Limb (tissue), 2 donors: ENCODE data around the gene LGALS9C.
"Not testable (repeated sequence)": the region's sequence is repeated elsewhere in the genome, so short reads cannot be mapped to it uniquely, and the experiment has no call there.

ENCODE experiments used
- DNase-seq, 2 donors: peaks; one replicate each; pipeline ENCODE4 v3.0.0-alpha.2; 2016; ENCODE audit errors: extremely low spot score in 2 of 2

Gene LGALS9C

GRCh38 chr17:18478362-18478761, 1.8 kb downstream of the LGALS9C start:
- DNase-seq = not testable (repeated sequence)

DNA sequence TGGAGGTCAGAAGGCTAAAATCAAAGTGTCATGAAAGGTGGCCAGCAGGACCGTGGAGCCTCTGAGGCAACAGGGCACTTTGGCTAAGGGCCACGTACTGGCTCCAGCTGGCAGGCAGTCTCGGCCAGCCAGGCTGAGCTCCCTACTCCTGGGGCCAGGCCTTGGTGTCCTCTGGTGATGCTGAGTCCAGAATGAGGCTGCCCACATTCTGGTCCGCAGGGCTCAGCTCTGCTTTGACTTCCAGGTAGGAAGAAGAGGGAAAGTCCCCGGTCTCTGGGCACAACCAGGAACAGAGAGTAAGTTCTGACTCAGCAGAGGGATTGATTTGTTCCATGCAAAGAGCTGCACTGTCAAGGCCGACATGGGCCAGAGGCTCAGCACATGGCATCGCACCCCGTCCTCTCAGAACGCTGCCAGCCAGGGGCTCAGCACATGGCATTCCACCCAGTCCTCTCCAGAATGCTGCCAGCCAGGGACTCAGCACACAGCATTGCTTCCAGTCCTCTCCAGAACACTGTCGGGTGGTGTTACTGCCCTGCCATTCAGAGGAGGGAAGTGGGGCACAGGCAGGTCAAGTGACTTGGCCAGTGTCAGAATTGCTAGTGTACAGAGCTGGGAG, 2.5 kb downstream of the LGALS9C start:
- DNase-seq = not testable (repeated sequence)

DNA sequence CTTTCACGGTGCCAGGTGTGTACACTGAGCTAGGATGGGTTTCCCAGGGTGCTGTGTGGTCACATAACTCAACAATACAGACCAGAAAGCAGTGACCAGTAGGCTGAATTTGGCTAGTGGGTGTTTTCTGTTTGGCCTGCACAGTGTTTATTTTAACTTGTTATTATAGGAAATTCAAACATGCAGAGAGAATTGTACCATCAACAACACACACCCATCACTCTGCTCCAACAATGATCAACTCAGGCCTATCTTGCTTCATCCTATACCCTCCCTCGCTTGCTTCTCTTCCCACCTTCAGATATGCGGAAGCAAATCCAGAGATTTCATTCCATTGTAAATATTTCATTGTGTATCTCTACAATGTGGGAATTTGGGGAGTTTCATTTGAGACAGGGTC, 5.2 kb downstream of the LGALS9C start:
- not testable (repeated sequence) for DNase-seq

DNA sequence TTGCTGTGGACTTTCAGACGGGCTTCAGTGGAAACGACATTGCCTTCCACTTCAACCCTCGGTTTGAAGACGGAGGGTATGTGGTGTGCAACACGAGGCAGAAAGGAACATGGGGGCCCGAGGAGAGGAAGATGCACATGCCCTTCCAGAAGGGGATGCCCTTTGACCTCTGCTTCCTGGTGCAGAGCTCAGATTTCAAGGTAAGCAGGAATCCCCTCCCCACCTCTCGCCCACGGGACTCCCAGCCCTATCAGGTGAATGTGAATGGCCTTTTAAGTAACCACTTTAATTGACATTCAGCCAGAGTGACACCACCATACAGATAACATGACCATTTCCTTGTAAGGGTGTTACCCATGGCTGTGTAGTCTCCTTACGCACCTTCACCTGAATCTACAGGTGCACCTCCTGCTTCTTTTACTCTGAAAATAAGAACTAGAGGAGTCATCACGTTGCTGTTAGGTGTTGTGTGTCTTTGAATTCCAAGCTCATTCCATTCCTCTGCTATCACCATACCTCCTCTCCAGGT, 9.4 kb downstream of the LGALS9C start:
- not testable (repeated sequence) for DNase-seq

DNA sequence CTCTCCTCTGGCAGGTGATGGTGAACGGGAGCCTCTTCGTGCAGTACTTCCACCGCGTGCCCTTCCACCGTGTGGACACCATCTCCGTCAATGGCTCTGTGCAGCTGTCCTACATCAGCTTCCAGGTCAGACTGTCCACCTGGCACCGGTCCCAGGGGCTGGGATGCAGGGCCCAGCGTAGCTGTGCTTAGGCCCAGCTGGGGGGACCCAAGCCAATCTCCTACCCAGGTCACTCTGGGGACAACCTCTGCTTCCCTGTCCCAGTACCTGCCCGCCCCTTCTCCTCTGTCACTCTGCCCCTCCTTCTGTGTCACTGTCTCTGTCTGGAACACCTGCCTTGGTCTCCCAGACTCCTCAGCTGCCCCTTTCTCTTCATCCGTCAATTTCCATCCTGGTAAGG, 11.0 kb downstream of the LGALS9C start:
- DNase-seq = not testable (repeated sequence)

- DNase-seq = not testable (repeated sequence)
Measured at GRCh38 chr17:18488622-18489021, 12.0 kb downstream of the LGALS9C start.

DNA sequence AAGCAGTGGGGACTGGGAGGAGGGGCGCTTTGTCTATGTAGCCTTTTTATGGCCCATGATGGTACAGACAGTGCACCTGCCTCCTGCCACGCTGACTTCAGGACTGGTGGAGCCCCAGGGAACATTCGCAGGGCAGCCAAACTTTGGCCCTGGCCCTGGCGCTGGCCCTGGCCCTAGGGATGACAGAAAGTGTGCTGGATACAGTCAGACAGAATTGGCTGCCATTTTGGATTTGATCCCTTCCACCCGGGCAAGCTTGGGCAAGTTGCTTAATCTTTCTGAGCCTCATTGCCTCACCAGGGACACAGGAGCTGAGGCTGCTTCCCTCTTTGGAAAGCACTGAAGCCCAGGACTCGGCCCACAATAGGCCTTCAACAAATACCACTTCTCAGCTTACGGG, 13.4 kb downstream of the LGALS9C start:
- not testable (repeated sequence) for DNase-seq

- DNase-seq = not testable (repeated sequence)
Measured at GRCh38 chr17:18492712-18493480, 16.3 kb downstream of the LGALS9C start.

DNA sequence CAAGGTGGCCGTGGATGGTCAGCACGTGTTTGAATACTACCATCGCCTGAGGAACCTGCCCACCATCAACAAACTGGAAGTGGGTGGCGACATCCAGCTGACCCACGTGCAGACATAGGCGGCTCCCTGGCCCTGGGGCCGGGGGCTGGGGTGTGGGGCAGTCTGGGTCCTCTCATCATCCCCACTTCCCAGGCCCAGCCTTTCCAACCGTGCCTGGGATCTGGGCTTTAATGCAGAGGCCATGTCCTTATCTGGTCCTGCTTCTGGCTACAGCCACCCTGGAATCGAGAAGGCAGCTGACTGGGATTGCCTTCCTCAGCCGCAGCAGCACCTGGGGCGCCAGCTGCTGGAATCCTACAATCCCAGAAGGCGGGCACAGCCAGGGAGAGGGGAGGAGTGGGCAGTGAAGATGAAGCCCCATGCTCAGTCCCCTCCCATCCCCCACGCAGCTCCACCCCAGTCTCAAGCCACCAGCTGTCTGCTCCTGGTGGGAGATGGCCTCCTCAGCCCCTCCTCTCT, 17.7 kb downstream of the LGALS9C start:
- not testable (repeated sequence) for DNase-seq

DNA sequence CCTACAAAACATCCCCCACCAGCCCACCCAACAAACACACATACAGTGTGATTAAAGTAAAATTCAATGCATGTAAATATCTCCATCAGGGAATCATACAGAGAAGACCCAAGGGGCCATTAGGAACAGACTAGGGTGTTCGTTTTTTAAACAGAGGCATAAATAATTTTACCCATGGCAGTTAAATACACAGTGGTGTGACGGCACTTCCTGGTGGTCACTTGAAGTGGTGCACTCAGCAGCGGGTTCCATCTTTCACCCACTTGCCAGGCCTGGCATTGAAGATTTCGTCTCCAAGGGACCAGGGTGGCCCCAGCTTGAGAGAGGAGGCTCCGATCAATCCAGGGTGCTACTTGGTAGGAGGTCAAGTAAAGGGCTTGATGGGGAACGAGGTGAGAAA, 20.5 kb downstream of the LGALS9C start:
- not testable (repeated sequence) for DNase-seq

GRCh38 chr17:18499100-18499499, 22.5 kb downstream of the LGALS9C start:
- not testable (repeated sequence) for DNase-seq

GRCh38 chr17:18499756-18500155, 23.2 kb downstream of the LGALS9C start:
- DNase-seq = not testable (repeated sequence)

DNA sequence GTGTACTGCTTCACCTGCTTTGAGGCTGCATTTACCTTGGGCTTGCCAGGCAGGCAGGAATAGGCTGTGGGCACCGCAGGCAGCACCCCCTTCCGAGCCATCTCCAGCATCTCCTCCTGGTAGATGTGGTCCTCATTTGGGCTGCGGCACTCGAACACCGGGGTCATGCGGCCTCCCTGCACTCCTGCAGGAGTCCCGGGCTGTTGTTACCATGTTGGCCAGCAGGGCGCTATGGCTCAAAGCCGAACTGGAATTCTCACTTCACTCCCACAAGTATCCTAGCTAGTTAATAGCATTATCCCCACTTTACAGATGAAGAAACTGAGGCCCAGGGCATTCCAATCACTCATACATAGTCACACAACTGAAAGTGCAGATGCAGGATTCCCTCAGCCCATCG, 23.7 kb downstream of the LGALS9C start:
- not testable (repeated sequence) for DNase-seq

DNA sequence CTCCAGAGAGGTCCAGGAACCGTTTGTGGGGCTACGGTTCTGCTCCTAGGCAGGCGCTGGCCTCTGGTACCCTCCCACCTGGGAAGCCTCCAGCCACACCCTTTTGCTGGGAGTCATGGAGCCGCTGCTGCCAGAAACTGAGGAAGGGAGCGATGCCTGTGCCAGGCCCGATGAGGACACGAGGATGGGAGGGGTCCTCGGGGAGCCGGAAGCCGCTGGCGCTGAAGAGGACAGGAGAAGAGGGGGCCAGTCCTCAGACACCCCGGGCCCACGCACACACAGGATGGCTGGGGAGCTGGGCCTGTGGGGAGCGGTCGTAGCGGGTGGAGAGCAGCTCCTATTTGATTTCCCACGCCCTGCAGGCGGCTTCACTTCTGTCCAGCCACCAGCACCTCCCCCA, 24.2 kb downstream of the LGALS9C start:
- not testable (repeated sequence) for DNase-seq

DNA sequence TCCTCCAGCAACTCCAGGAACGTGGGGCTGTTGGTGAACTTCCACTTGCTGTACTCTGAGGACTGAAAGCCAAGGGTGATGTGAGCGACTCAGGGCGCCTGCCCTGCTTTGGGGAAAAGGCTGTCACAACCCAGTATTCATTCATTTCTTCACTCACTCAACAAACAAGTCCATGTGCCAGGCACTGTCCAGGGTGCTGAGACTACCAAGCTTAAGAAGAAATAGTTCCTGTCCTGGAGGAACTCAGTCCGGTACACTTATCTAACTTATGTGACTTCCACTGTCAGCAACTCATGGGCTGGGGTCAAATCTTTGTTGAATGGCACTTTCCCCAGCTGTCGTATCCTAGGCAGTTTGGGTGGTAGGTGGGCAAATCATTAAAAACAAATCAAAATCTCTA, 26.6 kb downstream of the LGALS9C start:
- not testable (repeated sequence) for DNase-seq

GRCh38 chr17:18507729-18508128, 31.1 kb downstream of the LGALS9C start:
- DNase-seq = not testable (repeated sequence)

DNA sequence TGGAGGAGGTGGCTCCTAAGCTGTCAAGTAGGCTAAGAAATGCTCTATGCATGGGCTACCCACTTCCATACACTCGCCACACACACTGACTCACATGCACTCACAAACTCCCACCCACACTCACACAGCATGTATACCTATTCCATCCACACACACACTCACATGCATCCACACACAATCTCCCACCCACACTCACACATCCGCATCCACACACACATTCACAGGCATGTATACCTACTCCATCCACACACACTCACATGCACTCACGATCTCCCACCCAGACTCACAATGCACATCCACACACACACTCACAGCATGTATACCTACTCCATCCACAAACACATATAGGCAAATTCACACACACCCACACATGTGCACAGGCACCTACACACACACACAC, 32.1 kb downstream of the LGALS9C start:
- not testable (repeated sequence) for DNase-seq

- DNase-seq = not testable (repeated sequence)
Measured at GRCh38 chr17:18521100-18521499, 44.5 kb downstream of the LGALS9C start.

GRCh38 chr17:18525015-18525414, 48.4 kb downstream of the LGALS9C start:
- not testable (repeated sequence) for DNase-seq

DNA sequence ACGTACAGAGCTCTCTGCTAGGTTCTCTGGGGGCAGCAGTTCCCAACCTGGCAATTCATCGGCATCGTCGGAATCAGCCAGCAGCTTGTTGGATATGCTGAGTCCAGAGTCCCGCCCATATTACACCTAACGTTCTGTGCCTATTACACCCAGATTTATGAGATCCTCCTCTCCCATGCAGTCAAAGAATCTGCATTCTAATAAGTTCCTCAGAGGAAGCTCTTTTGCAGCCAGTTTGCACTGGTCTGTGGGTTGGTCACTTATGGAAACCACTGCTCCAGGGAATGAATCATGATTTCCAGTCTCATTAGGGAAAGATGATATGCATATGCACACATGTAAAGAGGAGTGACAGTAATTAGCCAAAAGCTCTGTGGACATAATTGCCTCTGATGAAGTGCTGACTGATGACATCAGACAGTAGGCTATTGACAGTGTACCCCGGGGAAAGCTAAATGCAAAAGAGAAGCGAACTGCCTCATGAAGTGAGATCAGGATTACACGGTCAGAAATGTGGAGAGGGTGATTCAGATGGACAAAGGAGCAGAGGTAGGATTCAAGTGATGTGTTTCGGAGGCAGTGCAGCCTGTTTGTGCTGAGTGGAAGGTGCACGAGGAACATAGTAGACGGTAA, 49.7 kb downstream of the LGALS9C start:
- DNase-seq = not testable (repeated sequence)

DNA sequence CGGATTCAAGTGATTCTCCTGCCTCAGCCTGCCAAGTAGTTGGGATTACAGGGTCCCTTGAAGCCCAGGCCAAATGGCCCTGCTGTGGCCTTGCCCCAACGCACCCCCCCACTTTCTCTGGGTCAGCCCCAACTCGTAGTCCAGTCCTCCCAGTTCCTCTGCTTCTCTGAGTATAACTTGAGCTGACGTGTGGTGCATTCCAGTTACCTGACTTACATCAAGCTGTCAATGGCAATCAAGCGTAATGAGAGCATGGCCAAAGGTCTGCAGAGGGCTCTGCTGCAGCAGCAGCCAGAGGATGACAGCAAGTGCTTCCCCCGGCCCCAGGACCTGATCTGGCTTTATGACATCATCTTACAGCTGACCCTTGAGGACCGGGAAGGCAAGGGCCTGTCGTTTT, 50.8 kb downstream of the LGALS9C start:
- DNase-seq = not testable (repeated sequence)

- DNase-seq = not testable (repeated sequence)
Measured at GRCh38 chr17:18528435-18528834, 51.8 kb downstream of the LGALS9C start.
